ENCODE results near the gene KIRREL2. TPM values are rescaled to one million over a fixed set of nuclear protein-coding genes. Genes with fewer than 3 reads are reported as not detected.

Gene KIRREL2
- total RNA-seq, 3 donors from 2014 or later (not counting 1 experiment from before 2014, with no cell fraction given): 0.27 TPM; not detected in 2

GRCh38 chr19:35863018-35863417 lies 6.3 kb downstream of the KIRREL2 start:
- H3K9me3 Mint-ChIP-seq: no peaks in the 10 kb centered on the region
- Histone ChIP-seq H3K4me3 (ENCODE audit: low read length) (no peak overlapping the region), H3K4me1 (ENCODE audit: control insufficient read depth, insufficient read depth, low read length) (peaks cover 4% of the 10 kb centered on the region), H3K27ac (ENCODE audit: low read length) (no peak overlapping the region), H3K27me3 (ENCODE audit: control insufficient read depth, insufficient read depth, low read length) (peaks cover 21% of the 10 kb centered on the region), H3K36me3 (ENCODE audit: control insufficient read depth, insufficient read depth, low read length) (no peaks in the 10 kb centered on the region), H3K9me3 (ENCODE audit: control insufficient read depth, insufficient read depth, low read length) (no peaks in the 10 kb centered on the region)
- H3K27ac Mint-ChIP-seq: no peak overlapping the region
- WGBS (ENCODE audit: insufficient coverage): 89% methylated on average over 5 of the region's 5 CpGs
- peaks cover 58 to 60% of the 10 kb centered on the region in 2 donors for H3K27me3 Mint-ChIP-seq (ENCODE audit: low read depth in 2 of 2)
- no peak for TF ChIP-seq CTCF (IDR thresholded peaks at IDR 0.05)
- peaks cover 0 to 6% of the 10 kb centered on the region in 2 donors for H3K4me1 Mint-ChIP-seq
- intact Hi-C loops (cut with micrococcal nuclease): no loop called here
- no peak overlapping the region for H3K4me3 Mint-ChIP-seq
- H3K36me3 Mint-ChIP-seq: no peaks in the 10 kb centered on the region
- DNase-seq (no peak), ATAC-seq (no peak)

- Histone ChIP-seq H3K27me3 (ENCODE audit: control insufficient read depth, insufficient read depth, low read length) (peaks cover 35% of the 10 kb centered on the region), H3K36me3 (ENCODE audit: control insufficient read depth, insufficient read depth, low read length) (no peaks in the 10 kb centered on the region), H3K9me3 (ENCODE audit: control insufficient read depth, insufficient read depth, low read length) (no peaks in the 10 kb centered on the region), H3K4me1 (ENCODE audit: control insufficient read depth, insufficient read depth, low read length) (peaks cover 19% of the 10 kb centered on the region), H3K4me3 (ENCODE audit: low read length) (no peak within 1 kb of the TSS), H3K27ac (ENCODE audit: low read length) (no peak within 1 kb of the TSS)
- intact Hi-C loops (cut with micrococcal nuclease): no loop called here
- peak; percentile 49 to 74 for DNase-seq
- TF ChIP-seq CTCF (IDR thresholded peaks at IDR 0.05): no peak
- H3K27ac Mint-ChIP-seq: no peak within 1 kb of the TSS
- WGBS (ENCODE audit: insufficient coverage): 2% methylated on average over 60 of the region's 60 CpGs
- peak within 1 kb of the TSS; percentile 49 for H3K4me3 Mint-ChIP-seq
- peaks cover 10 to 17% of the 10 kb centered on the region in 2 donors for H3K4me1 Mint-ChIP-seq
- peak; percentile 80 to 84 (median 81) for ATAC-seq
- peaks cover 50 to 53% of the 10 kb centered on the region in 2 donors for H3K27me3 Mint-ChIP-seq (ENCODE audit: low read depth in 2 of 2)
- no peaks in the 10 kb centered on the region for H3K36me3 Mint-ChIP-seq
- no peaks in the 10 kb centered on the region for H3K9me3 Mint-ChIP-seq
Observed at GRCh38 chr19:35868172-35868822, 11.6 kb downstream of the KIRREL2 start, which contains the start of gene APLP1. Gene APLP1 (plus strand): TSS chr19:35868574. CDS start chr19:35868637, 63 bp downstream.

GRCh38 chr19:35868823-35869326 lies 12.2 kb downstream of the KIRREL2 start:
- H3K4me1 ChIP-seq (ENCODE audit: control insufficient read depth, insufficient read depth, low read length): peaks cover 19% of the 10 kb centered on the region
- Mint-ChIP-seq H3K9me3 (no peaks in the 10 kb centered on the region), H3K27ac (no peak overlapping the region), H3K36me3 (no peaks in the 10 kb centered on the region), H3K4me1 (peaks cover 10 to 17% of the 10 kb centered on the region in 2 donors), H3K27me3 (ENCODE audit: low read depth in 2 of 2) (peaks cover 50 to 53% of the 10 kb centered on the region in 2 donors), H3K4me3 (peak overlapping the region; percentile 40)
- no peaks in the 10 kb centered on the region for H3K36me3 ChIP-seq (ENCODE audit: control insufficient read depth, insufficient read depth, low read length)
- 3% methylated on average over 15 of the region's 15 CpGs for WGBS (ENCODE audit: insufficient coverage)
- DNase-seq (no peak), ATAC-seq (no peak)
- H3K4me3 ChIP-seq (ENCODE audit: low read length): no peak overlapping the region
- TF ChIP-seq CTCF (IDR thresholded peaks at IDR 0.05): no peak
- no peak overlapping the region for H3K27ac ChIP-seq (ENCODE audit: low read length)
- no peaks in the 10 kb centered on the region for H3K9me3 ChIP-seq (ENCODE audit: control insufficient read depth, insufficient read depth, low read length)
- intact Hi-C loops (cut with micrococcal nuclease): no loop called here
- peaks cover 35% of the 10 kb centered on the region for H3K27me3 ChIP-seq (ENCODE audit: control insufficient read depth, insufficient read depth, low read length)

Measured in natural killer cell (primary cell).